NCI-H460 (cell line): ENCODE results near the gene RIC1. TPM values are rescaled to one million over a fixed set of nuclear protein-coding genes. Genes with fewer than 3 reads are reported as not detected.

ENCODE experiments used
- DNase-seq: peaks from one replicate; pipeline ENCODE4 v3.0.0-alpha.2; 2016; ENCODE audit warnings: low read depth; ENCODE audit errors: extremely low read depth
- total RNA-seq: library from RNA; depleted of rRNA; stranded (reverse); fragments of >200 nt; shearing (Covaris generic); gene quantifications from 2 replicates; pipeline ENCODE4 v1.2.3, GENCODE V29; 2014; rRNA removed

Gene RIC1
- total RNA-seq, 1 experiment from 2014 or later, result 16.6 TPM

GRCh38 chr9:5817862-5818261 lies 189.0 kb downstream of the RIC1 start:
- peak; percentile 28 for DNase-seq

DNA sequence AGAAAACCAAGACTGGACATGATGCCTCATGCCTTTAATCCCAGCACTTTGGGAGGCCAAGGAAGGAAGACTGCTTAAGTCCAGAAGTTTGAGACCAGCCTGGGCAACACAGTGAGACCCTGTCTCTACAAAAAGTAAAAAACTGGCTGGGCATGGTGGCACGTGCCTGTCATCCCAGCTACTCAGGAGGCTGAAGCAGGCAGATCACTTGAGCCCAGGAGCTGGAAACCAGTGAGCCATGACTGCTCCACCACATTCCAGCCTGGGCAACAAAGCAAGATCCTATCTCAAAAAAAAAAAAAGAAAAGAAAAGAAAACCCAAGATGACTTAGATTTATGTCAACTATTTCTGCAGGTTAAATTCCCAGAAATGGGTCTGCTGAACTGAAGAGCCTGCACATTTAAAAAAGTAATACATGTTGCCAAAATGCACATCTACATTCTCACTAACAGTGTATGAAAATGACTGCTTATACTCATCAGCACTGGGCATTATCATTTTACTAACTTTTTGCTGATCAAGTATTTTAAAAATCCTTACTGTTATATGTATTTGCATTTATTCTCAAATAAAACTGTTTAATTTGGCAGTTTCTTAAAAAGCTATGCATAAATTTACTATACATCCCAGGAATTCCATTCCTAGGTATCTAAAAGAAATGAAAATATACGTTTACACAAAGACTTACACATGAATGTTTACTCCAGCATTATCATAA lies 189.7 kb downstream of the RIC1 start:
- DNase-seq, result no peak

- no peak for DNase-seq
Observed at GRCh38 chr9:5819174-5819573, 190.3 kb downstream of the RIC1 start.

GRCh38 chr9:5820425-5820824 lies 191.5 kb downstream of the RIC1 start:
- no peak for DNase-seq

DNA sequence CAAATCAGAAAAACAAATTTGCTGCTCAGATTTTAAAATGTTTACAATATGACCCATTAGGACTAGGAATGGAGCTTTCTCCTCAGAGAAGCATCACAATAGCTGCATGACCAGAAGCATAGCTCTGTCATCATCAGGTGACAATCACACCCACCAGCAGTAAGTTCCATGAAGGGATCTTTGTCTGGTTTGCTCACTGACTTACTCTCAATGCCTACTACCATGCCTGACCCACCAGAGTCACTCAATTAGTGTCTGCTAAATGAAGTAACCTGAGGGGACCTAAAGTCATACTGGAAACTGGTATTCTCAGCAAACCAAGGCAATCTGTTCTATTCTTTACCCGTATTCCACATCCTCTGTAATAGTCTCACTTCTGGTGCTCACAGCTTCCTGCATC lies 196.3 kb downstream of the RIC1 start:
- DNase-seq, result no peak

Other genes starting within 250 kb of the RIC1 start
- 42.6 and 53.0 TPM in 2 replicates for gene PLGRKT, start 191.2 kb upstream of the RIC1 start, total RNA-seq
- 91.1 and 98.4 TPM in 2 replicates for gene CD274, start 178.6 kb upstream of the RIC1 start, total RNA-seq
- gene PDCD1LG2, start 118.6 kb upstream of the RIC1 start, total RNA-seq, result 7.0 and 9.8 TPM in 2 replicates
- 14.9 and 16.2 TPM in 2 replicates for gene ERMP1, start 204.0 kb downstream of the RIC1 start, total RNA-seq